SJCRH30 (cell line): ENCODE measurements around the gene MRM2. TPM values are rescaled to one million over a fixed set of nuclear protein-coding genes. Genes with fewer than 3 reads are reported as not detected.

Experiments used
- DNase-seq, 2 experiments: peaks; one replicate each; pipeline ENCODE4 v3.0.0-alpha.2; 2015 to 2020
- H3K27ac ChIP-seq: fragments of 250-450 bp; sonication (Bioruptor Pico); 2 replicates; pipeline ENCODE4 v1.5.1; 2020; ENCODE audit warnings: mild to moderate bottlenecking, moderate library complexity
- H3K27me3 ChIP-seq: fragments of 250-450 bp; sonication (Bioruptor Pico); 2 replicates; pipeline ENCODE4 v1.5.1; 2020; ENCODE audit warnings: mild to moderate bottlenecking, moderate library complexity
- H3K36me3 ChIP-seq: fragments of 250-450 bp; sonication (Bioruptor Pico); 2 replicates; pipeline ENCODE4 v1.5.1; 2020; ENCODE audit warnings: mild to moderate bottlenecking, moderate library complexity
- H3K4me1 ChIP-seq: fragments of 250-450 bp; sonication (Bioruptor Pico); 2 replicates; pipeline ENCODE4 v1.5.1; 2020; ENCODE audit warnings: mild to moderate bottlenecking, moderate library complexity
- H3K4me3 ChIP-seq: fragments of 250-450 bp; sonication (Bioruptor Pico); 2 replicates; pipeline ENCODE4 v1.5.1; 2020; ENCODE audit warnings: mild to moderate bottlenecking, moderate library complexity
- H3K9me3 ChIP-seq: fragments of 250-450 bp; sonication (Bioruptor Pico); replicated peaks from 2 replicates; pipeline ENCODE4 v1.5.1; 2020; ENCODE audit warnings: mild to moderate bottlenecking, moderate library complexity
- total RNA-seq: library from RNA; depleted of rRNA; stranded (reverse); fragments of >200 nt; shearing (Covaris generic); gene quantifications from 2 replicates; pipeline ENCODE4 v1.2.3, GENCODE V29; 2014

MRM2 gene
- total RNA-seq, 1 experiment from 2014 or later: 42.4 TPM

- Histone ChIP-seq H3K9me3 (no peaks in the 10 kb centered on the region), H3K27ac (no peak overlapping the region), H3K27me3 (no peaks in the 10 kb centered on the region), H3K4me3 (no peak overlapping the region), H3K4me1 (no peaks in the 10 kb centered on the region), H3K36me3 (peaks cover 25% of the 10 kb centered on the region)
- DNase-seq: no peak
Observed at GRCh38 chr7:2227699-2228098, 14.3 kb downstream of the MRM2 start.

- DNase-seq: no peak
- peaks cover 32% of the 10 kb centered on the region for H3K36me3 ChIP-seq
- H3K4me1 ChIP-seq: no peaks in the 10 kb centered on the region
- H3K27me3 ChIP-seq: no peaks in the 10 kb centered on the region
- H3K9me3 ChIP-seq: no peaks in the 10 kb centered on the region
- no peak overlapping the region for H3K4me3 ChIP-seq
- no peak overlapping the region for H3K27ac ChIP-seq
Observed at GRCh38 chr7:2225830-2226229, 16.2 kb downstream of the MRM2 start.

- Histone ChIP-seq H3K4me1 (no peaks in the 10 kb centered on the region), H3K4me3 (no peak overlapping the region), H3K27ac (no peak overlapping the region), H3K9me3 (no peaks in the 10 kb centered on the region), H3K27me3 (no peaks in the 10 kb centered on the region), H3K36me3 (peaks cover 35% of the 10 kb centered on the region)
- DNase-seq: no peak
Observed at GRCh38 chr7:2225336-2225735, 16.7 kb downstream of the MRM2 start.

GRCh38 chr7:2224934-2225333 is 17.1 kb downstream of the MRM2 start:
- Histone ChIP-seq H3K36me3 (peaks cover 35% of the 10 kb centered on the region), H3K9me3 (no peaks in the 10 kb centered on the region), H3K4me3 (no peak overlapping the region), H3K27ac (no peak overlapping the region), H3K4me1 (no peaks in the 10 kb centered on the region), H3K27me3 (no peaks in the 10 kb centered on the region)
- DNase-seq: no peak

GRCh38 chr7:2224491-2224928 is 17.5 kb downstream of the MRM2 start:
- no peak overlapping the region for H3K27ac ChIP-seq
- no peak for DNase-seq
- H3K4me3 ChIP-seq: no peak overlapping the region
- no peaks in the 10 kb centered on the region for H3K9me3 ChIP-seq
- H3K27me3 ChIP-seq: no peaks in the 10 kb centered on the region
- H3K4me1 ChIP-seq: no peaks in the 10 kb centered on the region
- peaks cover 35% of the 10 kb centered on the region for H3K36me3 ChIP-seq

GRCh38 chr7:2223321-2223720 is 18.7 kb downstream of the MRM2 start:
- DNase-seq: no peak
- H3K27ac ChIP-seq: no peak overlapping the region
- H3K4me3 ChIP-seq: no peak overlapping the region
- no peaks in the 10 kb centered on the region for H3K27me3 ChIP-seq
- H3K9me3 ChIP-seq: no peaks in the 10 kb centered on the region
- H3K36me3 ChIP-seq: peaks cover 38% of the 10 kb centered on the region
- H3K4me1 ChIP-seq: no peaks in the 10 kb centered on the region

GRCh38 chr7:2222516-2222915 is 19.5 kb downstream of the MRM2 start:
- DNase-seq: no peak
- no peaks in the 10 kb centered on the region for H3K4me1 ChIP-seq
- no peaks in the 10 kb centered on the region for H3K9me3 ChIP-seq
- peaks cover 41% of the 10 kb centered on the region for H3K36me3 ChIP-seq
- no peak overlapping the region for H3K27ac ChIP-seq
- H3K4me3 ChIP-seq: no peak overlapping the region
- no peaks in the 10 kb centered on the region for H3K27me3 ChIP-seq

GRCh38 chr7:2220954-2221353 is 21.1 kb downstream of the MRM2 start:
- Histone ChIP-seq H3K4me1 (no peaks in the 10 kb centered on the region), H3K36me3 (peaks cover 46% of the 10 kb centered on the region), H3K27ac (no peak overlapping the region), H3K4me3 (no peak overlapping the region), H3K27me3 (no peaks in the 10 kb centered on the region), H3K9me3 (no peaks in the 10 kb centered on the region)
- no peak for DNase-seq

GRCh38 chr7:2220506-2220905 is 21.5 kb downstream of the MRM2 start:
- peaks cover 46% of the 10 kb centered on the region for H3K36me3 ChIP-seq

GRCh38 chr7:2220030-2220429 is 22.0 kb downstream of the MRM2 start:
- Histone ChIP-seq H3K27me3 (no peaks in the 10 kb centered on the region), H3K36me3 (peaks cover 48% of the 10 kb centered on the region)

More at GRCh38 chr7:2220506-2220905, 21.5 kb downstream of the MRM2 start:
- no peak overlapping the region for H3K27ac ChIP-seq
- H3K4me3 ChIP-seq: no peak overlapping the region
- no peak for DNase-seq
- H3K9me3 ChIP-seq: no peaks in the 10 kb centered on the region
- H3K4me1 ChIP-seq: no peaks in the 10 kb centered on the region
- no peaks in the 10 kb centered on the region for H3K27me3 ChIP-seq

GRCh38 chr7:2219606-2220005 is 22.4 kb downstream of the MRM2 start:
- H3K36me3 ChIP-seq: peaks cover 52% of the 10 kb centered on the region
- H3K27me3 ChIP-seq: no peaks in the 10 kb centered on the region
- no peaks in the 10 kb centered on the region for H3K4me1 ChIP-seq
- H3K9me3 ChIP-seq: no peaks in the 10 kb centered on the region
- no peak for DNase-seq
- H3K27ac ChIP-seq: no peak overlapping the region
- H3K4me3 ChIP-seq: no peak overlapping the region

More at GRCh38 chr7:2220030-2220429, 22.0 kb downstream of the MRM2 start:
- no peak overlapping the region for H3K27ac ChIP-seq
- H3K4me3 ChIP-seq: no peak overlapping the region
- no peak for DNase-seq
- no peaks in the 10 kb centered on the region for H3K4me1 ChIP-seq
- H3K9me3 ChIP-seq: no peaks in the 10 kb centered on the region

GRCh38 chr7:2219136-2219535 is 22.9 kb downstream of the MRM2 start:
- Histone ChIP-seq H3K4me3 (no peak overlapping the region), H3K27me3 (no peaks in the 10 kb centered on the region), H3K9me3 (no peaks in the 10 kb centered on the region), H3K4me1 (no peaks in the 10 kb centered on the region), H3K36me3 (peaks cover 57% of the 10 kb centered on the region), H3K27ac (no peak overlapping the region)
- no peak for DNase-seq

GRCh38 chr7:2218444-2218785 is 23.6 kb downstream of the MRM2 start:
- H3K27me3 ChIP-seq: no peaks in the 10 kb centered on the region
- no peak overlapping the region for H3K4me3 ChIP-seq
- no peak for DNase-seq
- H3K36me3 ChIP-seq: peaks cover 58% of the 10 kb centered on the region
- H3K27ac ChIP-seq: no peak overlapping the region
- no peaks in the 10 kb centered on the region for H3K4me1 ChIP-seq
- H3K9me3 ChIP-seq: no peaks in the 10 kb centered on the region

- Histone ChIP-seq H3K27ac (no peak overlapping the region), H3K27me3 (no peaks in the 10 kb centered on the region), H3K4me1 (no peaks in the 10 kb centered on the region), H3K36me3 (peaks cover 59% of the 10 kb centered on the region), H3K4me3 (no peak overlapping the region), H3K9me3 (no peaks in the 10 kb centered on the region)
- no peak for DNase-seq
Observed at GRCh38 chr7:2217716-2218443, 24.1 kb downstream of the MRM2 start.

- Histone ChIP-seq H3K36me3 (peaks cover 63% of the 10 kb centered on the region), H3K4me3 (no peak overlapping the region), H3K27me3 (no peaks in the 10 kb centered on the region), H3K4me1 (no peaks in the 10 kb centered on the region), H3K9me3 (no peaks in the 10 kb centered on the region), H3K27ac (no peak overlapping the region)
- DNase-seq: no peak
Observed at GRCh38 chr7:2217206-2217605, 24.8 kb downstream of the MRM2 start.

- no peaks in the 10 kb centered on the region for H3K9me3 ChIP-seq
- no peak overlapping the region for H3K4me3 ChIP-seq
- DNase-seq: no peak
- H3K4me1 ChIP-seq: no peaks in the 10 kb centered on the region
- H3K36me3 ChIP-seq: peaks cover 68% of the 10 kb centered on the region
- no peaks in the 10 kb centered on the region for H3K27me3 ChIP-seq
- H3K27ac ChIP-seq: no peak overlapping the region
Observed at GRCh38 chr7:2215851-2216250, 26.2 kb downstream of the MRM2 start.
